Tibial nerve (tissue), 4 donors: ENCODE measurements around the gene ST6GALNAC3. TPM values are rescaled to one million over a fixed set of nuclear protein-coding genes. Genes with fewer than 3 reads are reported as not detected.

Experiments
- DNase-seq, 2 donors: peaks; one replicate each; pipeline ENCODE4 v3.0.0-alpha.2; 2019; ENCODE audit warnings: low spot score in 2 of 2
- H3K27ac ChIP-seq, 4 donors: fragments of 200-600 bp; sonication (generic) in 3 of 4; one replicate each; pipeline ENCODE4 v1.5.1; 2017 to 2019; ENCODE audit warnings: mild to moderate bottlenecking in 1 of 4
- H3K27me3 ChIP-seq, 2 donors: fragments of 200-600 bp; sonication (generic) in 1 of 2; one replicate each; pipeline versions ENCODE4 v1.5.1 to v1.6.0; 2017 to 2019
- H3K36me3 ChIP-seq, 3 donors: fragments of 200-600 bp; sonication (generic); one replicate each; pipeline ENCODE4 v1.5.1; 2018 to 2019
- H3K4me1 ChIP-seq, 4 donors: fragments of 200-600 bp; sonication (generic) in 3 of 4; one replicate each; pipeline ENCODE4 v1.5.1; 2017 to 2019
- H3K4me3 ChIP-seq, 4 donors: fragments of 200-600 bp; sonication (generic) in 3 of 4; one replicate each; pipeline ENCODE4 v1.5.1; 2017 to 2019; ENCODE audit warnings: mild to moderate bottlenecking in 1 of 4, moderate library complexity in 1 of 4
- H3K9me3 ChIP-seq, 4 donors: fragments of 200-600 bp; sonication (generic) in 3 of 4; one replicate each; pipeline ENCODE4 v1.5.1; 2017 to 2019
- EP300 ChIP-seq, 2 donors: sonication (generic); formaldehyde crosslinking; IDR thresholded peaks; one replicate each; pipeline ENCODE4 v1.6.1; 2017; ENCODE audit warnings: antibody characterized with exemption in 2 of 2, mild to moderate bottlenecking in 1 of 2
- POLR2A ChIP-seq, 2 donors: fragments of 450-650 bp; IDR thresholded peaks; one replicate each; pipeline ENCODE4 v1.6.1; 2017; ENCODE audit warnings: antibody characterized with exemption in 2 of 2, mild to moderate bottlenecking in 2 of 2, moderate library complexity in 2 of 2
- WGBS, 2 donors: methylation state at CpG; one replicate each; pipeline ENCODE4 v1.1.5; 2018; 5-methylcytosine and 5-hydroxymethylcytosine counted together
- total RNA-seq, 4 donors: library from RNA; depleted of rRNA; stranded (reverse); fragments of >200 nt; gene quantifications; one replicate each; pipeline ENCODE4 v1.1.0, GENCODE V29; 2016
- TF ChIP-seq, protein P1 (sequence below), 5 experiments: fragments of 200-600 bp in 3 of 5; fragments of 450-650 bp in 2 of 5; sonication (generic) in 3 of 5; IDR thresholded peaks; one replicate each; pipeline ENCODE4 v1.5.1; 2016 to 2019; ENCODE audit warnings: antibody characterized with exemption in 5 of 5, mild to moderate bottlenecking in 3 of 5, moderate library complexity in 2 of 5

The ST6GALNAC3 gene
- total RNA-seq, 4 donors from 2014 or later, result 2.7 to 6.6 (median 4.9) TPM

GRCh38 chr1:76145332-76145731 lies 70.8 kb downstream of the ST6GALNAC3 start:
- H3K27ac ChIP-seq, result no peak overlapping the region
- H3K9me3 ChIP-seq, result no peaks in the 10 kb centered on the region
- TF ChIP-seq, protein P1, sequence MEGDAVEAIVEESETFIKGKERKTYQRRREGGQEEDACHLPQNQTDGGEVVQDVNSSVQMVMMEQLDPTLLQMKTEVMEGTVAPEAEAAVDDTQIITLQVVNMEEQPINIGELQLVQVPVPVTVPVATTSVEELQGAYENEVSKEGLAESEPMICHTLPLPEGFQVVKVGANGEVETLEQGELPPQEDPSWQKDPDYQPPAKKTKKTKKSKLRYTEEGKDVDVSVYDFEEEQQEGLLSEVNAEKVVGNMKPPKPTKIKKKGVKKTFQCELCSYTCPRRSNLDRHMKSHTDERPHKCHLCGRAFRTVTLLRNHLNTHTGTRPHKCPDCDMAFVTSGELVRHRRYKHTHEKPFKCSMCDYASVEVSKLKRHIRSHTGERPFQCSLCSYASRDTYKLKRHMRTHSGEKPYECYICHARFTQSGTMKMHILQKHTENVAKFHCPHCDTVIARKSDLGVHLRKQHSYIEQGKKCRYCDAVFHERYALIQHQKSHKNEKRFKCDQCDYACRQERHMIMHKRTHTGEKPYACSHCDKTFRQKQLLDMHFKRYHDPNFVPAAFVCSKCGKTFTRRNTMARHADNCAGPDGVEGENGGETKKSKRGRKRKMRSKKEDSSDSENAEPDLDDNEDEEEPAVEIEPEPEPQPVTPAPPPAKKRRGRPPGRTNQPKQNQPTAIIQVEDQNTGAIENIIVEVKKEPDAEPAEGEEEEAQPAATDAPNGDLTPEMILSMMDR (IDR thresholded peaks at IDR 0.05), result no peak
- no peak for TF ChIP-seq POLR2A (IDR thresholded peaks at IDR 0.05)
- 77 to 85% methylated on average over 6 of the region's 6 CpGs for WGBS, 2 donors
- H3K4me3 ChIP-seq, result no peak overlapping the region
- H3K4me1 ChIP-seq, result peaks cover 0 to 10% (median 3%) of the 10 kb centered on the region in 4 donors
- H3K36me3 ChIP-seq, result no peaks in the 10 kb centered on the region
- H3K27me3 ChIP-seq, result no peaks in the 10 kb centered on the region
- DNase-seq, result no peak

DNA sequence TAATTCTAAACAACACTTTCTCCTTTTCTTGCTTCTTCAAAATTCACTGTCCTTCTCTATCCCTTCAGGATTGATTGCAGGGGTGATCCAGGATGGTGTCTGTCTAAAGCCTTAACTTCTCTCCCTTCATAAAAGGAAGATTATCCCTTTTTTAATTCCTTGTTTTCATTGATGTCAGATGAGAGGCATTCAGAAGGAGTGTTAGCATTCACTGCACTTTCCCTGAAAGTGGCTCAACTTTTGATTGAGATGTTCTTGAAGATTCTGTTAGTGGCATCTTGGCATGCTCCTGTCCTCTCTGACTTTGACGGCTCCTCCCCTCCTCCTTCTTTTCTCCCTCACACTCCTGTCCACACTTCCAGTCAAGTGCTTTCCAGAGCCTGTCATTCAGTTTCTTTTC lies 71.6 kb downstream of the ST6GALNAC3 start:
- no peak overlapping the region for H3K4me3 ChIP-seq
- H3K27me3 ChIP-seq, result no peaks in the 10 kb centered on the region
- H3K36me3 ChIP-seq, result no peaks in the 10 kb centered on the region
- H3K9me3 ChIP-seq, result no peaks in the 10 kb centered on the region
- H3K4me1 ChIP-seq, result peaks cover 0 to 10% (median 3%) of the 10 kb centered on the region in 4 donors
- no peak overlapping the region for H3K27ac ChIP-seq
- no peak for DNase-seq
- 81 to 82% methylated on average over 1 of the region's 1 CpG for WGBS, 2 donors
- TF ChIP-seq EP300 (IDR thresholded peaks at IDR 0.05) (no peak), POLR2A (IDR thresholded peaks at IDR 0.05) (no peak)
- TF ChIP-seq, protein P1 (IDR thresholded peaks at IDR 0.05), result no peak

DNA sequence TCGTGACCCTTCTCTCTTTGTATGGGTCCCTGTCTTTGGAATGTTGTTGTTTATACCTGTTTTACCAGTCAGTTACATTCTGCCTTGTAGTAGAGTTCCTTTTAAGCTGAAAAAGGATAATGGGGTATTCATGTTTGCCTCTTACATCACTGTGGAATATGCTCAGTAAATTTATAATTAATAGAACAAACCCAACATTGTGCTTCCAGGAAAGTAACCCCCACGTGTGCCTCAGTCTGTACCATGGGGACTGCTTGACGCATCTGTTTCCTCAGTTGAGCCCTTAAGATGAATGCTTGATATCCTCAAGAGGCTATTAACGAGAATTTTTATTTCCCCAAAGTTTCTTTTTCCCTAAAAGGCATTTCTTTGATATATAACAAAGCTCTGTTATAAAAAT lies 73.4 kb downstream of the ST6GALNAC3 start:
- no peak for DNase-seq
- peak overlapping the region in 1 of 4 donors; percentile 35 for H3K27ac ChIP-seq
- no peak overlapping the region for H3K4me3 ChIP-seq
- TF ChIP-seq EP300 (IDR thresholded peaks at IDR 0.05) (no peak), POLR2A (IDR thresholded peaks at IDR 0.05) (no peak)
- TF ChIP-seq, protein P1 (IDR thresholded peaks at IDR 0.05), result no peak
- H3K27me3 ChIP-seq, result no peaks in the 10 kb centered on the region
- H3K9me3 ChIP-seq, result no peaks in the 10 kb centered on the region
- no peaks in the 10 kb centered on the region for H3K36me3 ChIP-seq
- peaks cover 0 to 10% (median under 1%) of the 10 kb centered on the region in 4 donors for H3K4me1 ChIP-seq
- 26 to 37% methylated on average over 4 of the region's 4 CpGs for WGBS, 2 donors

- H3K4me3 ChIP-seq, result no peak overlapping the region
- DNase-seq, result no peak
- peak overlapping the region in 1 of 4 donors; percentile 35 for H3K27ac ChIP-seq
- H3K36me3 ChIP-seq, result no peaks in the 10 kb centered on the region
- peaks cover 0 to 7% (median 0%) of the 10 kb centered on the region in 4 donors for H3K4me1 ChIP-seq
- no peak for TF ChIP-seq EP300 (IDR thresholded peaks at IDR 0.05)
- TF ChIP-seq POLR2A (IDR thresholded peaks at IDR 0.05), result no peak
- TF ChIP-seq, protein P1 (IDR thresholded peaks at IDR 0.05), result no peak
- WGBS, 2 donors, result 68 to 76% methylated on average over 2 of the region's 2 CpGs
- no peaks in the 10 kb centered on the region for H3K9me3 ChIP-seq
- no peaks in the 10 kb centered on the region for H3K27me3 ChIP-seq
These were observed 73.9 kb downstream of the ST6GALNAC3 start for GRCh38 chr1:76148460-76148859.

DNA sequence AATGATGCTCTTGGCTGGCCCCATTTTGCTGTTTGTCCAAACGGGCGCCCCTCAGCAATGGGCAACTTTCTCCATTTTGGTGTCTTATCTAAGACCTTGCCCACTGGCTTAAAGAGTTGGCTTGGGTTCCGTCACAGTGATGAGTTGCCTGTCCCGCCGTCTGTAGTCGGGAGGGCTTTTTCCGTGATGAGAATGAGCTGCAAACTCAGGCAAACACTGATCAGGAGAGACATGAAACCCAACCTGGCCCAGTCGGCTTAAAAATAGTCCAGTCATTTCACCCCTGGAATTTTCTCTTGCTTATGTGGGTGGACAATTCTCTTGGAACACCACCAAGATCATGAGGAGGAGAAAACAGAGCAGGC lies 79.3 kb downstream of the ST6GALNAC3 start:
- Histone ChIP-seq H3K27ac (no peak overlapping the region), H3K27me3 (no peaks in the 10 kb centered on the region), H3K4me1 (peaks cover 0 to 14% (median 4%) of the 10 kb centered on the region in 4 donors), H3K4me3 (peak overlapping the region in 1 of 4 donors; percentile 30), H3K36me3 (no peaks in the 10 kb centered on the region), H3K9me3 (no peaks in the 10 kb centered on the region)
- no peak for TF ChIP-seq POLR2A (IDR thresholded peaks at IDR 0.05)
- TF ChIP-seq EP300 (IDR thresholded peaks at IDR 0.05), result no peak
- TF ChIP-seq, protein P1 (IDR thresholded peaks at IDR 0.05), result no peak
- no peak for DNase-seq
- WGBS, 2 donors, result 68 to 73% methylated on average over 8 of the region's 8 CpGs
